ENCODE results near the gene ELF4. TPM values are rescaled to one million over a fixed set of nuclear protein-coding genes. Genes with fewer than 3 reads are reported as not detected.

ELF4 gene
- total RNA-seq, 1 donor from 2014 or later, result 16.2 TPM

DNA sequence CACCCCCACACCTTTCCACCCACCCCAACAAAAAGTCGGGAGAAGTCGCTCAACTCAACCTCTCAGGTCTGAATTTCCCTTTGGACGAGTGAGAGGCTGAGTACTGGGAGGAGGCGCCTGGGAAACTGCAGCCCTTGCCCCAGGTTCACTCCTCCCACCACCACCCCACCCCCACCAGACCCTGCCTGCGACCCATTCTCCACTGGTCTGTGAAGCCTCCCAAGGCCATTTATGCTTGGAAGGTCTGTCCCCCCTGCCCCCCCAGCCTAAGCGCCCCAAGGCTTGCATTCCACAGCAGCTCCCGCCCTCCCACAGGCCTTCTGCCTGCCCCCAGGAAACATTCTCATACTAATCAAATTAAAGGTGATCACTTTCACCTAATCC, 27.2 kb downstream of the ELF4 start:
- DNase-seq, result no peak

DNA sequence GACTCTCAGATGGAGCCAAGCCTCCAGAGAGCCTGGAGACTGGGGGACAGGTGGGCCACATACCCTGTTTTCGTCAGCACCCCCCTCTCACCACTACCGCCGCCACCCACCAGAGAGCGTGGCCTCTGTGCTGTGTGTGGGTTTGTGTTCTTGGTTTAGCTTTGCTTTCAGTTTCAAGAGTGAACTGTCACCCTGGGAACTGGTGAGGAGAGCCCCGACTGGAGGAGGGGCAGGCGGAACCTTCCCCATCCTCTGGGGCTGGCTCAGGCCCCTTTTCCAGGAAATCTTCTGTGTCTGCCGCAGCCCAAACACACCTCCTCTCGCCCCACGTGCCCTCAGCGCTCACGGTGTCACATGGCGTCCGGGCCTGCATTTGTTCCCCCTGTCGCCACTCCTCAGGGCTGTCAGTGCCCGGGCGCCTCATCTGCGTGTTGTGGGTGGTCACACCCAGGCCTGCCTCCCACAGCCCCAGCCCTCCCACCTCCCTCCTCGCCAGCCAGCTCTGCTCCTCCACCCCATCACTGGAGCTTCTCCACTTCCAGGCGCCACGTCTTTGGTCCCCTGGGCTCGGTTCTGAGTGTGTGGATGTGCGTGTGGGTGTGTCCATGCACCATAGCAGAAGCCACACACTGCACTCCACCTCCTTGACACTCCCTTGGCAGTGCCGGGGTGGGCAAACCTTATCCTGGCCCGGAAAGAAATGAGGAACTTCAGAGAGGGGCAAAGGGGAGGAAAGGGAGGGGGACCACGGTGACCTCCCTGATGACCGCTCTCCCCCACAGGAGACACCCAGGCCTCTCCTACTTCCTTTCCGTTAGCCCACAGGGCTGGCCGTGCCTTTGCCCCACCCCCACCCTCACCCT, 27.8 kb downstream of the ELF4 start:
- no peak for DNase-seq

GRCh38 chrX:130081421-130082045, 28.8 kb downstream of the ELF4 start:
- DNase-seq, result no peak

GRCh38 chrX:130080791-130081367, 29.4 kb downstream of the ELF4 start:
- no peak for DNase-seq

- peak; percentile 82 for DNase-seq
These were observed 30.4 kb downstream of the ELF4 start for GRCh38 chrX:130079824-130080406.

- DNase-seq, result no peak
These were observed 34.5 kb downstream of the ELF4 start for GRCh38 chrX:130075777-130076176.

DNA sequence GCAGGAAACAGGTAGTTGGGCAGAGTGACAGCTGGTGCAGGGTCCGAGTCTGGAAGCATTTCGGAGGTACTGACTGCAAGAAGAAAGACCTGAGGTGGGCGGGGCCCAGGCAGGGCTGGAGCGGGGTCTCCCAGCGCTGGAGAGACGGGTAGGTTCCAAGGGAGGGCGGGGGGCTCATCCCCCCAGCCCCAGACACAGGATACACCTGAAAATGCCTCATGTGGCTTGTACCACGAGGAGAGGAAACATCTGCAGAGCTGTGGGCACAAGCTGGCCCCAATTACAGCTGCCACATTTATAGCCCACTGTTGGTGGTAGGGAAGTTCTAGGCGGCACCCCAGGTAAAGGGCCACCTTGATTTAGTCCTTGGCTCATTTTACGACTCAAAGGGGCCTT, 38.0 kb downstream of the ELF4 start:
- no peak for DNase-seq

GRCh38 chrX:130071611-130072344, 38.5 kb downstream of the ELF4 start:
- DNase-seq, result no peak

GRCh38 chrX:130066975-130067615, 43.2 kb downstream of the ELF4 start:
- no peak for DNase-seq

DNA sequence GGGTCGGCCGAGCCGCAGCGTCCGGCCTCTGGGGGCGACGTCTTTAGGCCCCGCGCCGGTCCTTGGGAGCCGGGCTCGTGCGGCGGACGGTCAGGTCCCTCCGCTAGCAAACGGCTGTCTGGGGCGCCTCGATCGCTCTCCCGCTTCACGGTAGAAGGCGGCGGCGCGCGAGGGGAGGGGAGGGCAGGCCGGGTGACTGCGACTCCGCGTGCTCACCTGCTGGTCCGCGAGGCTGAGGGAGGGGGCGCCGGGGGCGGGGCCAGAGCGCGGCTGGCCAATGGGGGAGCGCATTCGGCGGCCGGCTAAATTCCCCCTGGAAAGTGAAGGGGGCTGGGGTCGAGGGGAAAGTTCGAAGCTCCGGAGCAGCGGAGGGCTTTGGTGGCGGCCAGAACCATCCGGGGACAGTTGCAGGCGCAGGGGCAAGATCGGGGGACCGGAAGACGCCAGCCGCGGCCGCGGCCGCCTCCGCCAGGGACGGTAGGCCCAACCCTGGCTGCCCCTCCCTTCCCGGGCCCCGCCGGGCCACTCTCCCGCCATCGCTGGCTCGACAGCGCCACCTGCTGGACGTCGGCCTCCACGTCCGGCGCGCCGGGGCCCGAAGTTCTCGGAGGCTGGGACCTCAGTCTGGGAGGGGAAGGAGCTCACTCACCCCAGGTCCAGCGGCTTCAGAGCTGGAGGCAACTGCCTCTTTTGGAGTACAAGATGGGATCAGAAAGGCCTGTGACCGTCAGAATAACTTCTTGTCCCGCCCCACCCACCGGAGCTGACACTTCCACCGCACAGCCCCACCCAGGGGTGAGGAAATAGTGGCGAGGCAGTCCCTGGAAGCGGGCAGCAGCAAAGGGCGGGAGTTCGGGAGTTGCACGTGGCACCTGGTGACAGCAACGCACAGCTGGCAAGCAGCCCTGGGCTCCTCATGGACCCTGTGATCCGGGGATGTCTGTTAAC, 49.9 kb downstream of the ELF4 start:
- peak; percentile 73 for DNase-seq

DNA sequence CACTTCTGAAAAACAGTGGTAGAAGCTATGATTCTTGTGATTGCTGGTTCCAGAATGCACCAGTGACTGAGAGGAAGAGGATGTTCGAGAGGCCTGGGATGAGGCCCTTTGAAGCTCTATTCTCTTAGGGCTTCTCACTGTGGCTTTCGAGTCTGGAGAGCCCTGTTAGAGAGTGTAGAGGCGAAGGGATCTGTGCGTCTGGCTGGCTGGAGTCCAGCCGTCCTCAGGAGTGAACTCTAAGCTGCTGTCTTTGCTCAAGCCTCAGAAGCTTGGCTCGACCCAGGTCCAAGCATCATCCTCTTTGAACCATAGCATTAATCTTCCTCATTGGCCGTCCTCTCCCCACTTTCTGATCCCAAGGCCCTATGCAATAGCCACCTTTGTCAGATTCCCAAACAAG, 51.6 kb downstream of the ELF4 start:
- no peak for DNase-seq

DNA sequence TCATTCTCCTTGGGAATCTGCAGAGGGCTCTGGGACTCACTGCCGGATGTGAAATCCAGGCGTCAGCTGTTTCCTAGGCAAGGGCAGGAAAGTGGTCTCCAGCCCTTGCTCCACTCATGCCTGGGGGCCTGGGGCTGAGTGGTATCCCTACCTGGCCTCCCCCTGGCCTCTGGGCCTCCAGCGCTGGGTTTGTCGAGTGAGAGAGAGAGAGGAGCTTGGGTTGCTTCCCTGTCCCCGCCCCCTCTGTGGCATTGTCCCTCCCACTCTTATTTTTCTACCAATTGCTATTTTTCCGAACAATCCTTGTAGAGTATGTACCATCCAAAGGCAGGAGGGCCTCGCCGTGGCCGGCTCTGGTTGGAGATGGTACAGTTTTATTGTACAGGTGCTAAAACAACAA, 53.1 kb downstream of the ELF4 start:
- DNase-seq, result peak; percentile 9

- no peak for DNase-seq
These were observed 54.4 kb downstream of the ELF4 start for GRCh38 chrX:130055899-130056298.

DNA sequence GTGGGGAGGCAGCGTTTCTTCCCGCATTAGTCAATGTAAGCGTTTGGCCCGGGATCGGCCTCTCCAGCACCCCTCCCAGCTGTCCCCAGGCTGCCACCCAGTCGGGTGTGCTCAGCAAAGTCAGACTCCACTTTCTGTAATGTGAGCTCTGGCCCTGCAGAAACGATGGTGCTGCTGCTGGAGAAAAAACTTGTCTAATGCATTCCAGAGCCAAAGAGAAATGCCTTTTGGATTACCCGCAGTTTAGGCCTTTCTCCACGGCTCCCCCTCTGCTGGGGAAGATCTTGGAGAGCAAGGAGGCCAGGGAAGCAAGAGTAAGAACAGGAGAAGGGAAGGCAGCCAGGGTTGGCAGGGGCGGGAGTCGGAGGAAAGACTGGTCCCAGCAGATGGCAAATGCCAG, 55.2 kb downstream of the ELF4 start:
- no peak for DNase-seq

DNA sequence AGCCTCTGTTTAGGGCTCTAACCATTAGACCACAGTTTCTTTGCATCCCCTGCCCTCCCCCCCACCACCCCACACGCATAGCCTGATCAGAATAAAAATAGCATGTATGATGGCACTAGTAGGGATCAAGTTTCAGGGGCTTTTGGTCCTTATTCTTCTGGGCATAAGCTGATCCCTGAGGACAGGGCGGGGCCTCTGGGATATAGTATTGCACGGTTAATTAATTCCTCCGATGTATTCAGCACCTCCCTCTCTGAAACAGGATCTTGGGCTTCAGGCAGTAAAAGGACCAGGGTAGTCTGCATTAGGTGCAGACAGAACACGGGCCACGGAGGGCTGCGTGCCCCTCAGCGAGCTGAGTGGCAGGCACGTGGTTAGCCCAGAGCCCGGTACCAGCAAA, 57.1 kb downstream of the ELF4 start:
- no peak for DNase-seq

GRCh38 chrX:130051176-130051845, 59.0 kb downstream of the ELF4 start:
- DNase-seq, result no peak

DNA sequence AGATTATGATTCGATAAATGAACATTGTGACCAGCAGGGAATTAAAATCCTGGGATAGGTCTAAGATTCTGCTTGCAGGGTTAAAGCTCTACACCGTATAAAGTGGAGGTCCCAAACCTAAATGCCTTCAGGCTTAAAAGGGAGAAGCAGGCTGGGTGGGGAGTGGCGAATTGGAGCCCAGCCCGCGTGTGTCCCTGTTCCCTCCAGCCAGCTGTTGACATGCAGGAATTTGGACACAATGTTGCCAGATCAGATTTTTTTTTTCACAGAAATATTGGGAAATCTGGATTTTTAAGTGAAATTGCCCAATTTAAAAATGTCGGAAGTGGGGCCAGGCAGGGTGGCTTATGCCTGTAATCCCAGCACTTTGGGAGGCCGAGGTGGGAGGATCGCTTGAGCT, 60.5 kb downstream of the ELF4 start:
- no peak for DNase-seq

- DNase-seq, result no peak
These were observed 61.5 kb downstream of the ELF4 start for GRCh38 chrX:130048686-130049222.

DNA sequence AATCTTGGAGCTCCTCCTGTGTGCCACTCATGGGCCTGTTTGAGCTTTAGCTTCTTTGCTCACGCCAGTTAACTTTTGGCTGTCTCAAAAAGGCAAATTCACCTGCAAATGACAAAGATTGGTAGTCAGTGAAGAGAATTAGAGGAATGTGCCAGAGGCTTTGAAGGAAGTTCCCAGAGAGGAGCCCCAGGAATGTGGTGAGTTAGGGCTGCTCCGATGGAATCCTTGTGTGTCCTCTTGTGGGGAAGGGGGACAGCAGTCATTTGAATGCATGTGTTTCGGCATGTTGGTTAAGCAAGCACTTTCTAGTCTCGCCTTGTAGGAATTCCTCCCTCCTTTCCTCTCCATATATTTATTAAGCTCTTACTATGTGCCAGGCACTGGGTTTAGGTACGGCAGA, 62.9 kb downstream of the ELF4 start:
- no peak for DNase-seq

- no peak for DNase-seq
These were observed 70.5 kb downstream of the ELF4 start for GRCh38 chrX:130039847-130040246.
